ENCODE data around the gene NCOR1.

NCOR1 gene

DNA sequence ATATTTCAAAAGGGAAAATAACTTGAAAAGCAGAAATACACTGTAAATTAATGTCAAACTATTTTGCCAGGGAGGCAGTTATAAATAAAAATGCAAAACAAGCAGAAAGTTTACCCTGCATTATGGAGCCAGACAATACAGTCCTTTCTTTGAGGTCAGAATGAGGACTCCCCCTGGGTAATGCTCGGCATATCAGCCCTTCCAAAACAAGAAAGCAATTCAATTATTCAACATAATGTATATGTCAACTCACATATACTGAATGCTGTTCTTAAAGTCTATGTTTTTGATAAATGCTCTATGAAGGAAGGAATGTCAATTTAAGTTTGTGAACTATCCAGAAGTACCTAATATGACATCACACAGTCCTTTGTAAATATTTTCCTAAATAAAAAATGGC is 143.3 kb downstream of the NCOR1 start:
- Histone ChIP-seq H3K4me1 (ENCODE audit: control insufficient read depth in 2 of 2, insufficient read depth in 1 of 2, low read depth in 1 of 2, low read length in 2 of 2) (no peaks in the 10 kb centered on the region), H3K4me2 (ENCODE audit: insufficient read depth, low read length, poor library complexity, severe bottlenecking) (no peak overlapping the region), H4K8ac (ENCODE audit: low read depth, low read length) (no peak overlapping the region), H3K4ac (ENCODE audit: low read length) (no peak overlapping the region), H3K14ac (ENCODE audit: low read length) (no peak overlapping the region), H3K4me3 (ENCODE audit: low read length in 2 of 2) (no peak overlapping the region), H2AK5ac (ENCODE audit: low read depth, low read length) (no peak overlapping the region), H3K36me3 (replicated peaks in 1 of 2; ENCODE audit: control insufficient read depth in 2 of 2, insufficient read depth in 2 of 2, low read length in 2 of 2) (peaks cover 30 to 98% of the 10 kb centered on the region in 2 donors), H2AFZ (ENCODE audit: low read length) (no peak overlapping the region), H3K27ac (replicated peaks; ENCODE audit: low read length) (no peak overlapping the region), H3K18ac (ENCODE audit: low read length) (no peak overlapping the region), H3K79me1 (ENCODE audit: low read depth, low read length) (no peaks in the 10 kb centered on the region), H3K27me3 (ENCODE audit: control insufficient read depth in 3 of 3, insufficient read depth in 3 of 3, low read depth in 1 of 3, low read length in 3 of 3) (no peaks in the 10 kb centered on the region), H2BK15ac (ENCODE audit: low read length) (no peak overlapping the region), H3K9me3 (replicated peaks in 1 of 2; ENCODE audit: control insufficient read depth in 2 of 2, insufficient read depth in 1 of 2, low read depth in 1 of 2, low read length in 2 of 2) (no peaks in the 10 kb centered on the region), H3K9ac (ENCODE audit: low read depth, low read length, poor library complexity) (no peak overlapping the region), H2BK12ac (ENCODE audit: low read length) (no peak overlapping the region), H4K91ac (ENCODE audit: low read depth, low read length, poor library complexity) (no peak overlapping the region), H3K23ac (ENCODE audit: low read depth, low read length, poor library complexity) (no peak overlapping the region), H2BK5ac (ENCODE audit: low read length) (no peak overlapping the region), H2BK120ac (ENCODE audit: low read depth, low read length) (no peak overlapping the region)
- no CpG with 5 or more reads among the region's 1 CpG for WGBS, 2 donors (ENCODE audit: extremely low coverage in 2 of 2, insufficient read length in 2 of 2, insufficient replicate concordance in 1 of 2)
- DNase-seq (ENCODE audit: low spot score): no peak

DNA sequence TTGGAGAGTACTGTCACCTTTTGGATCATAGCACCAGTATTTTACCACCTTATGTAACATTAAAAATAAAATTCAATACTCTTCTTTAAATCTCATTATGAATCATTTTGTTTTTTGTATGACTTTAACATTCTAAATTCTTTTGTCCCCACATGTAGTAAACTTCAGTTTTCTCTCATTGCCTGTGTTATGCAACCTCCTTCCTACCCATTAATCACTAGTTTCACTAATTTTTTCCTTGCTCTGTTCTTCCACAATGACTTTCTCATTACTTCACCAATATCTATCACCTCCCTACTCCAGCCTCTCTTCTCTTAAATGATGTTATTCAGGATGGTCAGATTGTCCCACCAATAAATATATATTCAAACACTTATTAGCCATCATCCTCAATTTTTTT is 147.0 kb downstream of the NCOR1 start:
- Histone ChIP-seq H2BK120ac (ENCODE audit: low read depth, low read length) (no peak overlapping the region), H3K4me3 (ENCODE audit: low read length in 2 of 2) (no peak overlapping the region), H3K18ac (ENCODE audit: low read length) (no peak overlapping the region), H2BK12ac (ENCODE audit: low read length) (no peak overlapping the region), H3K9ac (ENCODE audit: low read depth, low read length, poor library complexity) (no peak overlapping the region), H3K27ac (replicated peaks; ENCODE audit: low read length) (no peak overlapping the region), H3K4me2 (ENCODE audit: insufficient read depth, low read length, poor library complexity, severe bottlenecking) (no peak overlapping the region), H2BK5ac (ENCODE audit: low read length) (no peak overlapping the region), H2AK5ac (ENCODE audit: low read depth, low read length) (no peak overlapping the region), H3K4ac (ENCODE audit: low read length) (no peak overlapping the region), H3K27me3 (ENCODE audit: control insufficient read depth in 3 of 3, insufficient read depth in 3 of 3, low read depth in 1 of 3, low read length in 3 of 3) (no peaks in the 10 kb centered on the region), H4K91ac (ENCODE audit: low read depth, low read length, poor library complexity) (no peak overlapping the region), H3K14ac (ENCODE audit: low read length) (no peak overlapping the region), H2BK15ac (ENCODE audit: low read length) (no peak overlapping the region), H3K79me1 (ENCODE audit: low read depth, low read length) (no peaks in the 10 kb centered on the region), H3K36me3 (replicated peaks in 1 of 2; ENCODE audit: control insufficient read depth in 2 of 2, insufficient read depth in 2 of 2, low read length in 2 of 2) (peaks cover 27 to 99% of the 10 kb centered on the region in 2 donors), H3K23ac (ENCODE audit: low read depth, low read length, poor library complexity) (no peak overlapping the region), H2AFZ (ENCODE audit: low read length) (no peak overlapping the region), H3K4me1 (ENCODE audit: control insufficient read depth in 2 of 2, insufficient read depth in 1 of 2, low read depth in 1 of 2, low read length in 2 of 2) (no peaks in the 10 kb centered on the region), H3K9me3 (replicated peaks in 1 of 2; ENCODE audit: control insufficient read depth in 2 of 2, insufficient read depth in 1 of 2, low read depth in 1 of 2, low read length in 2 of 2) (no peaks in the 10 kb centered on the region), H4K8ac (ENCODE audit: low read depth, low read length) (no peak overlapping the region)
- DNase-seq (ENCODE audit: low spot score): no peak

- Histone ChIP-seq H3K9me3 (replicated peaks in 1 of 2; ENCODE audit: control insufficient read depth in 2 of 2, insufficient read depth in 1 of 2, low read depth in 1 of 2, low read length in 2 of 2) (no peaks in the 10 kb centered on the region), H3K18ac (ENCODE audit: low read length) (no peak overlapping the region), H2AK5ac (ENCODE audit: low read depth, low read length) (no peak overlapping the region), H3K9ac (ENCODE audit: low read depth, low read length, poor library complexity) (no peak overlapping the region), H3K23ac (ENCODE audit: low read depth, low read length, poor library complexity) (no peak overlapping the region), H3K79me1 (ENCODE audit: low read depth, low read length) (no peaks in the 10 kb centered on the region), H2BK120ac (ENCODE audit: low read depth, low read length) (no peak overlapping the region), H2BK15ac (ENCODE audit: low read length) (no peak overlapping the region), H3K4me2 (ENCODE audit: insufficient read depth, low read length, poor library complexity, severe bottlenecking) (no peak overlapping the region), H2BK12ac (ENCODE audit: low read length) (no peak overlapping the region), H2AFZ (ENCODE audit: low read length) (no peak overlapping the region), H3K27ac (replicated peaks; ENCODE audit: low read length) (no peak overlapping the region), H3K4ac (ENCODE audit: low read length) (no peak overlapping the region), H4K91ac (ENCODE audit: low read depth, low read length, poor library complexity) (no peak overlapping the region), H3K4me3 (ENCODE audit: low read length in 2 of 2) (no peak overlapping the region), H4K8ac (ENCODE audit: low read depth, low read length) (no peak overlapping the region), H3K14ac (ENCODE audit: low read length) (no peak overlapping the region), H3K4me1 (ENCODE audit: control insufficient read depth in 2 of 2, insufficient read depth in 1 of 2, low read depth in 1 of 2, low read length in 2 of 2) (no peaks in the 10 kb centered on the region), H3K27me3 (ENCODE audit: control insufficient read depth in 3 of 3, insufficient read depth in 3 of 3, low read depth in 1 of 3, low read length in 3 of 3) (no peaks in the 10 kb centered on the region), H2BK5ac (ENCODE audit: low read length) (no peak overlapping the region), H3K36me3 (replicated peaks in 1 of 2; ENCODE audit: control insufficient read depth in 2 of 2, insufficient read depth in 2 of 2, low read length in 2 of 2) (peaks cover 35 to 99% of the 10 kb centered on the region in 2 donors)
- no CpG with 5 or more reads among the region's 4 CpGs for WGBS, 2 donors (ENCODE audit: extremely low coverage in 2 of 2, insufficient read length in 2 of 2, insufficient replicate concordance in 1 of 2)
- DNase-seq (ENCODE audit: low spot score): no peak
Measured at GRCh38 chr17:16066125-16066524, 149.2 kb downstream of the NCOR1 start.

DNA sequence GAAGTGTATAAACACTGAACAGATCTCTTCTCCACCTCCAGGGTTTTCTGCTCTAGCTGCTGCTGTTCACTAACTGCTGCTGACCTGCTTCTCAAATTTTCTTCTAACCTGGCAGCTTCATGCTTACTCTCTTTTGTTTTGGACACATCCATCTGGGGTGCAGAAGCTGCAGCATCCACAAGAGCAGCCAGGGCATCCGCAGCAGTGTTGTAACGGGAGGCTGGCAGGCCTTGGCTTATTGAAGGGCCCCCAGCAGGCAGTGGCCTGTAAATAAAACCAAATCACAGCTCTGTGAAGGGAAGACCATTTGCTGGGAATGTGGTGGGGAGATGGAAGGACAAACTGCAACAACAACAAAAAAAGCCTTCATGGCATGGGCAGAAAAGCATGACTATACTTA is 153.7 kb downstream of the NCOR1 start:
- no peak overlapping the region for H2BK15ac ChIP-seq (ENCODE audit: low read length)
- no peak overlapping the region for H3K18ac ChIP-seq (ENCODE audit: low read length)
- no peaks in the 10 kb centered on the region for H3K79me1 ChIP-seq (ENCODE audit: low read depth, low read length)
- no peak for DNase-seq (ENCODE audit: low spot score)
- peak overlapping the region; percentile 90 for H2BK5ac ChIP-seq (ENCODE audit: low read length)
- H3K14ac ChIP-seq (ENCODE audit: low read length): no peak overlapping the region
- H3K36me3 ChIP-seq (replicated peaks in 1 of 2; ENCODE audit: control insufficient read depth in 2 of 2, insufficient read depth in 2 of 2, low read length in 2 of 2): peaks cover 28 to 100% of the 10 kb centered on the region in 2 donors
- no peak overlapping the region for H2BK12ac ChIP-seq (ENCODE audit: low read length)
- H4K91ac ChIP-seq (ENCODE audit: low read depth, low read length, poor library complexity): no peak overlapping the region
- no peak overlapping the region for H2AK5ac ChIP-seq (ENCODE audit: low read depth, low read length)
- H3K9me3 ChIP-seq (replicated peaks in 1 of 2; ENCODE audit: control insufficient read depth in 2 of 2, insufficient read depth in 1 of 2, low read depth in 1 of 2, low read length in 2 of 2): no peaks in the 10 kb centered on the region
- H3K4me1 ChIP-seq (ENCODE audit: control insufficient read depth in 2 of 2, insufficient read depth in 1 of 2, low read depth in 1 of 2, low read length in 2 of 2): no peaks in the 10 kb centered on the region
- no peak overlapping the region for H2AFZ ChIP-seq (ENCODE audit: low read length)
- no CpG with 5 or more reads among the region's 2 CpGs for WGBS, 2 donors (ENCODE audit: extremely low coverage in 2 of 2, insufficient read length in 2 of 2, insufficient replicate concordance in 1 of 2)
- H3K4me3 ChIP-seq (ENCODE audit: low read length in 2 of 2): no peak overlapping the region
- no peak overlapping the region for H3K23ac ChIP-seq (ENCODE audit: low read depth, low read length, poor library complexity)
- H2BK120ac ChIP-seq (ENCODE audit: low read depth, low read length): no peak overlapping the region
- H4K8ac ChIP-seq (ENCODE audit: low read depth, low read length): no peak overlapping the region
- H3K4me2 ChIP-seq (ENCODE audit: insufficient read depth, low read length, poor library complexity, severe bottlenecking): no peak overlapping the region
- H3K27me3 ChIP-seq (ENCODE audit: control insufficient read depth in 3 of 3, insufficient read depth in 3 of 3, low read depth in 1 of 3, low read length in 3 of 3): no peaks in the 10 kb centered on the region
- H3K4ac ChIP-seq (ENCODE audit: low read length): no peak overlapping the region
- H3K9ac ChIP-seq (ENCODE audit: low read depth, low read length, poor library complexity): no peak overlapping the region
- no peak overlapping the region for H3K27ac ChIP-seq (replicated peaks; ENCODE audit: low read length)
